ENCODE data around the gene ID3. TPM values are rescaled to one million over a fixed set of nuclear protein-coding genes. Genes with fewer than 3 reads are reported as not detected.

ID3 gene
- total RNA-seq, 1 donor from 2014 or later, result 86.9 TPM

GRCh38 chr1:23554127-23554480 lies 5.2 kb downstream of the ID3 start:
- TF ChIP-seq CTCF (IDR thresholded peaks at IDR 0.05), result no peak
- H3K4me3 Mint-ChIP-seq (ENCODE audit: unreplicated experiment), result peak overlapping the region; percentile 68
- no peaks in the 10 kb centered on the region for H3K27me3 Mint-ChIP-seq (ENCODE audit: unreplicated experiment)
- H3K27ac Mint-ChIP-seq (ENCODE audit: unreplicated experiment), result peak overlapping the region; percentile 81
- no peak for DNase-seq (ENCODE audit: extremely low spot score, unreplicated experiment)
- H3K36me3 Mint-ChIP-seq (ENCODE audit: unreplicated experiment), result peaks cover 4% of the 10 kb centered on the region
- H3K9me3 Mint-ChIP-seq (ENCODE audit: unreplicated experiment), result no peaks in the 10 kb centered on the region
- peaks cover 47% of the 10 kb centered on the region for H3K4me1 Mint-ChIP-seq (ENCODE audit: unreplicated experiment)

- DNase-seq (ENCODE audit: extremely low spot score, unreplicated experiment), result no peak
- H3K4me3 Mint-ChIP-seq (ENCODE audit: unreplicated experiment), result peak overlapping the region; percentile 68
- H3K27ac Mint-ChIP-seq (ENCODE audit: unreplicated experiment), result peak overlapping the region; percentile 81
- H3K9me3 Mint-ChIP-seq (ENCODE audit: unreplicated experiment), result no peaks in the 10 kb centered on the region
- peaks cover 47% of the 10 kb centered on the region for H3K4me1 Mint-ChIP-seq (ENCODE audit: unreplicated experiment)
- TF ChIP-seq CTCF (IDR thresholded peaks at IDR 0.05), result no peak
- no peaks in the 10 kb centered on the region for H3K27me3 Mint-ChIP-seq (ENCODE audit: unreplicated experiment)
- H3K36me3 Mint-ChIP-seq (ENCODE audit: unreplicated experiment), result peaks cover 4% of the 10 kb centered on the region
These were observed 5.8 kb downstream of the ID3 start for GRCh38 chr1:23553231-23554126.

- H3K4me1 Mint-ChIP-seq (ENCODE audit: unreplicated experiment), result peaks cover 34% of the 10 kb centered on the region
- no peaks in the 10 kb centered on the region for H3K36me3 Mint-ChIP-seq (ENCODE audit: unreplicated experiment)
- H3K4me3 Mint-ChIP-seq (ENCODE audit: unreplicated experiment), result no peak overlapping the region
- no peaks in the 10 kb centered on the region for H3K27me3 Mint-ChIP-seq (ENCODE audit: unreplicated experiment)
- no peak for TF ChIP-seq CTCF (IDR thresholded peaks at IDR 0.05)
- H3K27ac Mint-ChIP-seq (ENCODE audit: unreplicated experiment), result no peak overlapping the region
- H3K9me3 Mint-ChIP-seq (ENCODE audit: unreplicated experiment), result no peaks in the 10 kb centered on the region
- no peak for DNase-seq (ENCODE audit: extremely low spot score, unreplicated experiment)
These were observed 7.5 kb downstream of the ID3 start for GRCh38 chr1:23551849-23552248.

- H3K4me1 Mint-ChIP-seq (ENCODE audit: unreplicated experiment), result peaks cover 12% of the 10 kb centered on the region
- H3K9me3 Mint-ChIP-seq (ENCODE audit: unreplicated experiment), result no peaks in the 10 kb centered on the region
- no peak overlapping the region for H3K4me3 Mint-ChIP-seq (ENCODE audit: unreplicated experiment)
- no peaks in the 10 kb centered on the region for H3K36me3 Mint-ChIP-seq (ENCODE audit: unreplicated experiment)
- DNase-seq (ENCODE audit: extremely low spot score, unreplicated experiment), result no peak
- no peaks in the 10 kb centered on the region for H3K27me3 Mint-ChIP-seq (ENCODE audit: unreplicated experiment)
- no peak overlapping the region for H3K27ac Mint-ChIP-seq (ENCODE audit: unreplicated experiment)
- no peak for TF ChIP-seq CTCF (IDR thresholded peaks at IDR 0.05)
These were observed 10.6 kb downstream of the ID3 start for GRCh38 chr1:23548704-23549143.

DNA sequence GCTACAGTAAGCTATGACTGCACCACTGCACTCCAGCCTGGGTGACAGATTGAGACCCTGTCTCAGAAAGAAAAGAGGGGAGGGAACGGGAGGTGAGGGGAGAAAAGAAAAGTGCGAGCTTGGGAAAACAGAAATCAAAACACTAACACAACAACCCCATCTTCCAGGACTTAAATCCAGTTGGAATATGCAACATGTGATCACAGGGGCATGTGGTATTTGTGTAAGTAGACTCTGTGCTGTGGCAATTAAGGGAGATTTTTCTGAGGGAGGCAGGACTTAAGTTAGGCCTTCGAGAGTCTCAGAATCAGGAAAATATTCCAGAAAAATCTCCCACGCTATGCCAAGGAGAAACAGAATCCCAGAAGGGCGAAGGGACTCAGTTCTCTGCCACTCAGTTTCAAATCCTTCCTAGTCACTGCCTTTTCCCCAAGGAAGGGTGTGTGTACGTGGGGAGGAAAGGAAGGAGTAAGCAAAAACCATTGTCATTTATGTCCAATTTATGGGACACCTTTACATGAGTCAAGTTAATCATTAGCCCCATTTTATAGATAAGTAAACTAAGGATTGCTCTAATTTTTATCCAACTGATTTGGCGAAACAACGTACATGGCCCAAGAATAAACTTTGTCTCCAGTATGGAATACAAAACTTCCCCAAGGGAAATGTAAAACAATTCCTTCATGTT lies 12.3 kb downstream of the ID3 start:
- H3K36me3 Mint-ChIP-seq (ENCODE audit: unreplicated experiment), result no peaks in the 10 kb centered on the region
- no peak overlapping the region for H3K4me3 Mint-ChIP-seq (ENCODE audit: unreplicated experiment)
- H3K27me3 Mint-ChIP-seq (ENCODE audit: unreplicated experiment), result no peaks in the 10 kb centered on the region
- no peak for TF ChIP-seq CTCF (IDR thresholded peaks at IDR 0.05)
- no peak overlapping the region for H3K27ac Mint-ChIP-seq (ENCODE audit: unreplicated experiment)
- no peaks in the 10 kb centered on the region for H3K9me3 Mint-ChIP-seq (ENCODE audit: unreplicated experiment)
- DNase-seq (ENCODE audit: extremely low spot score, unreplicated experiment), result no peak
- peaks cover 5% of the 10 kb centered on the region for H3K4me1 Mint-ChIP-seq (ENCODE audit: unreplicated experiment)
